HG03135 (cell line): ENCODE data around the gene FPR2.
"Not testable (repeated sequence)": the region's sequence is repeated elsewhere in the genome, so short reads cannot be mapped to it uniquely, and the experiment has no call there.

ENCODE experiments used
- ATAC-seq: cut with Tn5 transposase; IDR thresholded peaks from one replicate; pipeline ENCODE4 v1.9.1; 2021; ENCODE audit warnings: mild to moderate bottlenecking, moderate library complexity; ENCODE audit not compliant: unreplicated experiment

The FPR2 gene

GRCh38 chr19:51739466-51740213 lies 21.3 kb upstream of the FPR2 start:
- ATAC-seq, result no peak

DNA sequence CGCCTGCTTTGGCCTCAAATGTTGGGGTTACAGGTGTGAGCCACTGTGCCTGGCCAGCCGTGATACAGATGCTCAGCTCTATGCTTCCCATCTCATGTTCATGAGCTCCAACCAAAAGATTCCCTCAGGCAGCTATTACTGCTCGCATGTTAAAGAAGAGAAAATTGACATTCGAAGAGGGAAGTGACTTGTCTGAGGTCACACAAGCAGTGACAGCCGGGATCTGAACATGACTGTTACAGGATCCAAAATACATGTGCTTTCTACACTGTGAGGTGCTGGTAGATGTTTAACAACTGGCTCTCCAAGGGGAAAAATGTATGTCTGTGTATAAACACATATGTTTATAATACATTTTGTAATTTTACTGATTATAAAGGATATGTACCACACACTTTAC lies 20.6 kb upstream of the FPR2 start:
- no peak for ATAC-seq

- no peak for ATAC-seq
These were observed 18.2 kb upstream of the FPR2 start for GRCh38 chr19:51742789-51743188.

DNA sequence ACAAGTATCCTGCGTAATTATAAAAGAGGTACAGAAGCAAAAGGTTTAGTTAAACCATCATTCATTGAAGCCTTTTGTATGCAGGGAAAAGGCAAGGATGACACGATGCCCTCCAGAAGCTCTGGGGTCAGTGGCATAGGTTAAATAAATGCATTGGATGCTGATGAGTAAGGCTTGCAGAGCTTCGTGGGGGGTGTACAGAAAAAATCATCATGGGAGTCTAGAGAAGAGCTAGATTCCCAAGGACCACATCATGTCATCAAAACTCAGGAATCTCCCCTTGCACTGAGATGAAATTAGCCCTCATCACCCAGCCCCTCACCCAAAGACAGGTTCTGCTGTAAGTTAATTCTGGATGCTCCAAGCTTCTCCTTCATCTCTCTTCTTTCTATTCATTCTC lies 17.6 kb upstream of the FPR2 start:
- ATAC-seq, result no peak

GRCh38 chr19:51746731-51747130 lies 14.2 kb upstream of the FPR2 start:
- no peak for ATAC-seq

- no peak for ATAC-seq
These were observed 11.0 kb upstream of the FPR2 start for GRCh38 chr19:51749979-51750378.

GRCh38 chr19:51750400-51751094 lies 10.4 kb upstream of the FPR2 start:
- ATAC-seq, result no peak

- no peak for ATAC-seq
These were observed 9.3 kb upstream of the FPR2 start, which contains the start of gene FPR1 for GRCh38 chr19:51751655-51752054. Gene FPR1 (minus strand): TSS chr19:51751878. CDS start chr19:51746994, 4,884 bp downstream.

- no peak for ATAC-seq
These were observed 6.9 kb upstream of the FPR2 start for GRCh38 chr19:51754109-51754508.

GRCh38 chr19:51754770-51755169 lies 6.2 kb upstream of the FPR2 start:
- no peak for ATAC-seq

DNA sequence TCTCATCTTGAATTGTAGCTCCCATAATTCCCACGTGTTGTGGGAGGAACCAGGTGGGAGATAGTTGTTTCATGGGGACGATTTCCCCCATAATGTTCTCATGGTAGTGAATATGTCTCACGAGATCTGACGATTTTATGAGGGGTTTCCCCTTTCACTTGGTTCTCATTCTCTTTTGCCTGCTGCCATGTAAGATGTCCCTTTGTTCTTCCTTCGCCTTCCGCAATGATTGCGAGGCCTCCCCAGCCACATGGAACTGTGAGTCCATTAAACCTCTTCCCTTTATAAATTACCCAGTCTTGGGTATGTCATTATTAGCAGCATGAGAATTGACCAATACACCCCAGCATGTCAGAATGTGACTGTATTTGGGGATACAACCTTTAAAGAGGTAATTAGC lies 5.4 kb upstream of the FPR2 start:
- ATAC-seq, result no peak

GRCh38 chr19:51761696-51762095 lies 716 bp downstream of the FPR2 start:
- ATAC-seq, result no peak

DNA sequence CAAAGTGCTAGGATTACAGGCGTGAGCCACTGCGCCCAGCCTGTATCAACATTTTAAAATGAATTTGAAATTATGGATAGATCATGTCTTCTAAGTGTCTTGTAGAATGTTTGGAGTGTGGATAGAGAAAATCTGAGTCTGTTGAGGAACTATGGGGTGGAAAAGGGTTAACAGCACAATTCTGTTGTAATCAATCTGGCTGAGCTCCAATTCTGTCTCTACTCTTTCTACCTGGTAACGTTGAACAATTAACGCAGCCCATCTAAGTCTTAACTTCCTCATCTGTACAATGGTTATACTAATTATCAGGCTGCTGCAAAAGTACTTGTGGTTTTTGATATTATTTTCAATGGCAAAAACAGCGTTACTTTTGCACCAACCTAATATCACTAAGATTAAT lies 4.1 kb downstream of the FPR2 start:
- ATAC-seq, result no peak

- no peak for ATAC-seq
These were observed 5.5 kb downstream of the FPR2 start for GRCh38 chr19:51766461-51766860.

DNA sequence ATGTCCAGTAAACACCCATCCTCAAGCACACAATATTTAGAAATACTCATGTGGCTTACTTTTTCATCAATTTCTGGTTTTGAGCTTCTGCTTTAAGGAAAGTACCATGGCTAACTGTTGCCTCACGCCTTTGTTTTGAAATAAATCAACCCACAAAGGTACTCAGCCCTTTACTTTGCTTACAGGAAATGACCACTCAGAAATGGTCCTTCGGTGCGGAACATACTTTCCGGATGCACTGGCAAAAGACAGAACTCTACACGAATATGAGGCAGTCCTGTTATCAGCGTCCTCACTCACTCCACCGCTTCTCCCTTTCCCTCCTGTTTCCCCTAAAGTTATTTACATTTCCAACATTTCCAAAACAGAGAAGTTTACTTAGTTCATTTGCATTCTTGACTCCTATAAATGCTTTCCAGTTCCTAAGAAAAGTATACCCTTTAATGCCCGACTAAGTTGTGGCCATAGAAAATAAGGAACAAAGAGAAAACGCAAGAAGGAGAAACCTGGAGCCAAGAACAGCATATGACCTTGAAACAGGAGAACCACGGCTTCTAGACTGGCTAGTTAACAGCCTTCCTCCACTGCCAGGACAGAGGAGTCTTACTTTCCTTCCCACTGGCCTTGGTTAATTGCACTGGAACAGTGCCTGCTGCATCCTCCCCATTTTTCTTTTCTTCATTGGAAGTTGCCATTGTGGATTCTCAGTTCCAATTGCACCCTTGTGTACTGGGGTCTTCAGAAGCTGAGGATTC lies 10.6 kb downstream of the FPR2 start:
- ATAC-seq, result no peak

- ATAC-seq, result no peak
These were observed 12.0 kb downstream of the FPR2 start for GRCh38 chr19:51772977-51773376.

GRCh38 chr19:51776561-51776960 lies 15.6 kb downstream of the FPR2 start:
- ATAC-seq, result not testable (repeated sequence)

- no peak for ATAC-seq
These were observed 16.8 kb downstream of the FPR2 start for GRCh38 chr19:51777570-51778462.

- no peak for ATAC-seq
These were observed 18.2 kb downstream of the FPR2 start for GRCh38 chr19:51779181-51779580.

DNA sequence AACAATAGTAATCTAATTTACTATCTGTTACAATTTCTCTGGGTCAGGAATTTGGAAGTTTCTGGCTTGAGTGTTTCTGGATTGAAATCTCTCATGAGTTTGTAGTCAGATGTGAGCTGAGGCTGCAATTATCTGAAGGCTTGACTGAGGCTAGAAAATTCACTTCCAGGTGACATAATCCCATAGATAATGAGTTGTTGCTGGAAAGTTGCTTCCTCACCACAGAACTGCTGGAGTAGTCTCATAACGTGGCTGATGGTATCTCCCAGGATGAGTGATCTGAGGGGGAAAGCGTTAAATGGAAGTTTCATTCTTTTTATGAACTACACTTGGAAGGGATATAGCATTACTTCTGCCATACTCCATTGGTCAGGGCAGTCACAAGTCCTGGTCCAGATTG lies 18.7 kb downstream of the FPR2 start:
- ATAC-seq, result no peak

DNA sequence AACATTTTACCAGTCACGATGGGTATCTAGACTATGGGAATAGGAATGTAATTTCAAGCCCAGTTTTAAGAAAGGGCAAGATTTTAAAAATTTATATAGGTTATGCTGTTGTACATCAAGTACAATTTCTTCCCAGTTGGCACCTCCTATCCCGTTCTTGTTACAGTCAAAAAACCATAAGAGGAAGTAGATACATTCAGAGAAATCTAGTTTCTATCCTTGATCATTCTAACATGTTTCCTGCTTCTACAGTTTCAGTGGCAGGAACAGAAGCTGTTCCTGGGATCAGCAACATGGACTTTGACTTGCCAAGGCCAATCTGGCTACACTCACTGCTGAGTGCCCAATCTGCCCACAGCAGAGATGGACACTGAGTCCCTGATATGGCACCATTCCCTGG lies 19.3 kb downstream of the FPR2 start:
- ATAC-seq, result no peak
